IPS DF 4.7 (cell line): ENCODE measurements around the gene SLC9A9.
"Not testable (repeated sequence)": the region's sequence is repeated elsewhere in the genome, so short reads cannot be mapped to it uniquely, and the experiment has no call there.

Source experiments
- DNase-seq: peaks from one replicate; pipeline ENCODE4 v3.0.0-alpha.2; 2013; ENCODE audit warnings: low spot score; ENCODE audit errors: extremely low read depth

The SLC9A9 gene

DNA sequence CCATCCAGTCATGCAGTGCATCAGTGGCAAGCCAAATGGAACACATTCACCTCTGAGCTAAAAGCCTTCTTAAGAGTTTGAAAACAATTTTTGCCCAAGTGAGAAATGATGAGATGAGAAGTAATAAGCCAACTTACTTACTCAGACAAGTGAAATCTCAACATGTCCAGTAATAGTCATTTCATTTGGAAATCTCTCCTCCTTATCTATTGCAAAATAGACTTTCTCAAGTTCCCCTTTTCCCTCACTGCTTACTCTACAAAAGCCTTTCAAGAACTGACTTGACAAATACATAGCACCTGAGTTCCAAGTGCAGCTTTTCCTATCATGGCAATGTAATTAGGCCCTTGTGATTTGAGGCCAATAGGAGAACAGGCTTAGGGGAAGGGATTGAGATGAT lies 282.3 kb downstream of the SLC9A9 start:
- DNase-seq = no peak

DNA sequence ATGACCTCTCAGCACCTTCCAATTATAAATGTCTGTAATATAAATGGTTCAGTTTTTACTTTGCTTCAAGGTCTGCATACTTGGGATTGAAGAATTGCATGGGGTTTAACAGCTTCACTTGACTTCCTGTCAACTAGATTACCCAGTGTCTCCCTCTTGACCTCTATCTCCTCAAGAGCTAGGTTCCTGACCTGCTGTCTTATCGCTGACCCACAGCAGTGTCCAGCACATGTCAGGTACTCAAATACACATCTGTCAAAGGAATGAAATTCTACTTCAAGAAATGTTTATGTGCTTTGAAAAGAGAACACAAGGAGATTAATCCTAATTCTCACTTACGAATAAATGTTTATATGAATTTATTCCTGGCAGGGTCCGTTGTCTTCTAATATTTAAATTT lies 284.5 kb downstream of the SLC9A9 start:
- no peak for DNase-seq

DNA sequence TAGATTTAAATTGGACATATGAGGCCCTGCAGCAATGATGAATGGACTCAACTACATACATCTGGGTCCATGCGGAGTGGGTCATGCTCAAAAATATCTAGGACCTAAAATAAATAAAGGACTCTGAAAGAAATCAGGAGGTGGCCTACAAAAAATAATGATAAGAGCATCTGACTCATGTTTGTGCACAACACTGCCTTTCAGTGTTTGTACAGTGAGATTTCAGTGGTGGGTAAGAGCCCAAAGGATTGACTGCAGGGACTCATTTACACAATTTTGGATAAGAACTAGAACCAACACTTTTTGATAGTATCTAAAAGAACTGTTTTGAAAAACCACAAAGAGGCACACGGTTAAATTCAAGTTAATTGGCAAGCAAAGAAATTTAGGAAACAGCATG lies 285.5 kb downstream of the SLC9A9 start:
- no peak for DNase-seq

DNA sequence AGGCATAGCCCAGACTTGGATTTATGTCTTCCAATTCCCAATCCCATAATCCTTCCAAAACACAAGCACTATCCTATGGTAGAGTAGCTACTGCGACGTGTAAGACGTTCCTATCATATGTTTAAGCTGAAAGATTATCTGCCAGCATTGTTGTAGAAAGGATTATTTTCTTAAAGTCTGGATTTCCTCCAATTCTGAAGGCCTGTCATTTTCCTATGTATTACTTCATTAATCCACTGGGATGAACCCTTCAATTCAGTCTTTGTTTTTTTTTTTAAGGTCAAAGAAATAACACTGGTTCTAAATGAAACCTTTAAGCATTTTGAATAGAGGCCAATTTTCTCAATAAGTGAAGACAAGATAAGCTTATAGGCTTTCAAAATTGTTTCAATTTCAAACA lies 289.0 kb downstream of the SLC9A9 start:
- no peak for DNase-seq

DNA sequence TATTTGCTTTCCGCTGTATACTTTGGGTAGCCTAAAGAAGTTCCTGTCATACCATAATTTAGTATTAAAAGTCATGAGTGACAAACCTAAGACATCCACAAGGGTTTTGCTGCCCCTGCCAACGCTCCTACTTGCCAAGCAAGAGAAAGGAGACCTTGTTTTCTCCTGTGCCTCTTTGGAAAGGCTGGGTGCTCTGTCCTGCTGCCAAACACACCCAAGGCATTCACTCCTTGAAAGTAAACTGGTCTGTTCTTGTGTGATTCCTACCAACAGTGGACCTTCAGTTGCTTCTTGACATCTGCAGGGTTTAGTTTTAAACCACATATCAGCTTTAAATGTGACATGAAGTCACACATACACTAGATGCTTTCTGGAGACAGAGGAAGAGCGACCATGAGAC lies 295.4 kb downstream of the SLC9A9 start:
- no peak for DNase-seq

DNA sequence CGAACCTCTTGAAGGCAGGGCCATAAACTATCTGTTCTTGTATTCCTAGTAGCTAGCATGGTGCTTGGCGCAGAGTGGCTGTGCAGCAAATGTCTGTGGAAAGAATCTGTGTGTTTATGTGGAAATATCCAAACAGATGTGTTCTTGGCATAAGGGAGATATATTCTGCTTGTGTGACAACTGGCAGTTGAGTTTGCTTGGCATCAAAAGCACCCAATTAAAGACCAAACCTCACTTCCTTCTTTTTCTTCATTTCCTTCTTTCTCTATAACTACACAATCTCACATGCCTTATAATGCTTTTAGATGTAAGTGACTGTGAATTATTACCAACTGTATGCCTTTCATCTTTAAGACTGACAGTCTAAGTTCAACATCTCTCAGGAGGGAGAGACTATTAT lies 296.5 kb downstream of the SLC9A9 start:
- no peak for DNase-seq

DNA sequence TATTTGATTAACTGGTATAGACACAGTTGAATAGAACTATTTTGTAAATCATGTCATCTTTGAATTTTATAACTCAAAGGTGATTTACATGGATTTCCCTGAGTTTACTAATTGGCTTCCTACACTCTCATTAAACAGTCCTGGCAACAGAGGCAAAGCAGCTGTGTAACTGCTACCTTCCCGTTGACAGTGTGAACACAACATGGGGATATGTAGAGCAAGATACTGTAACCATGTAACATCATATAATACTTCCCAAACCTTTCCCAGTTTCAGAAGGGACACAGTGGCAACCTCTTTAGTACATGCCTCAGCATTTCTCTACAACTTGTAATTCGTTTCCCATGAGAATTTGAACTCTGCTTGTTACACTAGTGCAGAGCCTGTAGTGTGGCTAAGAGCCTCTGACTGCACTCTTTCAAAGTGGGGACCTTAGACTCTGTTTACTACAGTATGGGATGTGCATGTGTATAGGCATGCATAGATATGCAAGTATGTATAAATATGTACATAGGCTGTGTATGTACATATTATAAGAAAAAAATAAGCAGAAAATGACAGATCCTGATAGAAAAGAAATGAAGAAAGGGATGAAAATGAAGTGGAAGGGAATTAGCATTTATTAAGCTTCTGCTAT lies 299.3 kb downstream of the SLC9A9 start:
- DNase-seq = no peak

DNA sequence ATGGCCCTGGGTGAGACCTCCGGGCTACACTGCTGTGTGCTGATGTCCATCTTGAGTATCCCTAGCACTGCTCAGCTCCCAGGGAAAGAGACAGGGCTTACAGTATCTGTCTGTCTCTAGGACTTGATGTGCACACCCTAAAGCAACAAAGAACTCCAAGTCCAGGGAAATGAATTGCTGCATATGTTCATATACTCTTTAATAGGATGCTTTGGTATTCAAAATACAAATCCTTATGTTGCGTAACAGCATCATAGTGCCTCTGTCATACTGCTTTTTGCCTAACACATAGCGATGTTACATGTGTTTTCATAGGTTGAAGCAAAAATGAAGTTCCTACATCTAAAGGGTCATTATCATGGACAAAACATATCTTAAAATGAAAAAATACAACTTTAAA lies 299.9 kb downstream of the SLC9A9 start:
- DNase-seq = no peak

DNA sequence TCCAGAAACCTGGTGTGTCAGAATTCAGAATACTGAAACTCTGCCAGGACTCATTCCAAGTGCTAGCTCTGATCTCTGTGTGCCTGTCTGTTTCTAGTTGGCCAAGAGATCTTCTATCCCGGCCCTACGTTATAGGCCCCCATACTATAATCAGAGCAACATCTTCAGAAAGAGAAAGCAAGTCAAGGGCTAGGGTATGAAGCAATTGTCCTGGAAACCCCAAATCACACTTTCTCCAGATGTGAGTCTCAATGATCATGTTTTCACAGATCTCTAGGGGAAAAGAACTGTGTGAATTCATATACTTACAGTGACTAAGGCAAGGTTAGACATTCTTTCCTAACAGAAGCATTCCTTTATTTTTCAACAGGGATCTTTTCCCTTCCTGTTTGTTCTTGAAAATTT lies 309.7 kb downstream of the SLC9A9 start:
- DNase-seq = no peak

DNA sequence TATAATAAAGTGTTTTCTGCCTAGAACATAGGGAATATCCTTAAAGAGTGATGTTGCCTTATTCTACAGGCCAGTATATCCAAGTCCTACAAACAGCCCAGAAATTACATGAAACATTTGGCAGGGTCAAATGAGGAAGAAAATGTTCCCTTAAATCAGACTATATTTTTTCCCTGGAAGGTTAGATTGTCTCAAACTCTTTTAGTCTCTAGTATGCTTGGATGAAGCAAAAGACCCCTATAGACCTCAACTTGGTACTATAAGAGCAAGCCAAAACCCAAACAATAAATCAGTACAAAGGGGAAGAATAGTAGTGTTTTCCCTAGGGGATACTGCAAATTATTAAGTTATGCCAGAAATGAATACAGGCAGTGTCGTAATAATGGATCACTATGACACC lies 310.2 kb downstream of the SLC9A9 start:
- DNase-seq = no peak

DNA sequence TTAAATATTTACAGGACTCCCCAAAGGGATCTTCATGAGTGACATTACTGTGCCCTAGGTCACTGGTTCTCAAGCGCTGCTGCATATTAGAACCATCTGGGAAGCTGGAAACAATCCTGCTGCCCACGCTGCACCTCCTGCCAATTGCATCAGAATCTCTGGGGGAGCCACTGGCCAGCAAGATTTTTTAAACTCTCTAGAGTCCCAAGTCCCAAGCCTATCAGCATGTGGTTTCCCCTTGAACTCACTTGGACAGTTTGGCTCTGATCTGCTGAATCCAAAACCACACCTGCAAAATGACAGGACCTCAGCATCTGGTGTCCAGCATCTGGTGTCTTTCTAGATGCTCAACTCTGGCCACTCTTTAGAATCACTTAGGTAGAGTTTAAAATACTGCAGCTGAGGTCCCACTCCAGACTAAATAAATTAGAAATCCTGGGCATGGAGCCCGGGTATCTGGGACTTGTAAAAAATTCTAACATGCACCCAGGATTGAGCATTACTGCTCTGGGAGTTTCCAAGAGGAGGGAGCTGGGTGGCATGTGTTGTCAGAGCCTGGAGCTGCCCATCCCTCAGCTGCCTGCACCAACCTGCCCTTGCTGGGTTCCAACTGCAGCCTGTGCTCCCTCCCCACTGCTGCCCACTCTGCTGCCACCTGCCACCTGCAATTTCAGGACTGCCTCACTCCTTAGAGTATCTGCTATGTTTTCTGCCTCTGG lies 311.3 kb downstream of the SLC9A9 start:
- DNase-seq = no peak

DNA sequence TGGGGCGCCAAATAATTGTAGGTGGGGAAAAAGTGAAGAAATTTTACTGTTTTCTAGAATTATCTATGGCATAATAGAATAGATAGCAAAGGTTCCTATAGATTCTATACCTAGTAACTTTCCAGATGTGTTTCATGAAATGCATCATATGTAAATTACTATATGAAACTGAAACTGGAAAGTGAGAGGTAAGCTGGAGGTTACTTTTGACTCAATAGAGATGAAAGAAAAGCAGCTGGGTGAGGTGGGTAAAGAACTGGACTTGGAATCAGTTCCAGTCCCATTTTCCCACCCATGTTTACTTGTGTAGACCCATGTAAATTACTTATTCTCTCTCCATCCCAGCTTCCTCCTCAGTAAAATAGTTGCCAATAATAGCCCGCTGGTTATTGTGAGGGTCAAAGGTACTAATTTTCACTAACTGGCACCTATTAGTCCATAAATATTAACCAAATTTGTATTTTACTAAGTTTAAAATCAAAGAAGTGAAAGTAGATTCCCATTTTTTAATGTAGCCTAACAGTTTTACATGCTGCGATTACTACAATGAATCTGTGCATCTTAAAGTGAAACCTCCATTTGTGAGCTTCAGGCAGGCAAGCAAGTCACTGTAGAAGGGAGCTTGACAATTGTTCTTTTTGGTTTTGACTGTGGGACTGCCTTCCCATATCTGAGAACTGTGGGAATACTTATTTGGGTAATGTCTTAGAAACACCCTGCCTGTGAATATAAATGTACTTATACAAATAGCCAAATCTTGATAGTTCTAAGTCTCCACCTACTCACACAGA lies 312.1 kb downstream of the SLC9A9 start:
- DNase-seq = no peak

DNA sequence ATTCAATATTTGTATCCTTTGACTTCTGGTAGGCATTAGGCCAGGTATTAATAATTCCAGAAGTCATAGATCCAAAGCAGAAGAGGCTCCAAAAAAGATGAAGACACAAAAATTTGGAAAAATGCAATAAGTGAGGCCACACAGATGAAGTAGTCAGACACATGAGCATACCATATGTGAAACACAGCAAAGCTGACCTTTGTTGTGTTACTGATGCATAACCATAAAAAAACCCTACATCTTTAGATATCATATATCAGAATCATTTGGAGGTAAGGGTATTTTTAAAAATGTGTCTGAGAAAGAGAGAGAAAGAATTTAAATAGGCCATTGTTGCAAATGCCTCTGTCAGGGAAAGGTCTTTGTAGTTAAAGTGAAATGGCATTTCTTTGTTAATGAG lies 314.9 kb downstream of the SLC9A9 start:
- no peak for DNase-seq

DNA sequence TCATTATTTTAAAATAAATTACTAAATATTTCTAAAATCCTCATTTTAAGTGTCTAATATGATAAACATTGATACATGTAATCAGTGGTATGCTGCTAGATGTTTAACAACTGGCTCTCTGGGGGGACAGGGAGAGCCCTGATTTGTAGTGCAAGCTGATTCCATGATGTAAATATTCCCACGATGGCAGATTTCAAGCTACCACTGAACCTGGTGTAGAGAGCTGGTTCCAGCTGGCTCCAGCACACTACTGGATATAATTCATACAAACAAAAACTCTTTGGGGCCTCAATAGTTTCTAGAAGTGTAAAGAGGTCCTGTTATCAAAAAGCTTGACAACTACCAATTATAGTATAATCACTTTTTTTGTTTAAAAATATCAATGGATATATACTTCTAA lies 316.2 kb downstream of the SLC9A9 start:
- DNase-seq = no peak

DNA sequence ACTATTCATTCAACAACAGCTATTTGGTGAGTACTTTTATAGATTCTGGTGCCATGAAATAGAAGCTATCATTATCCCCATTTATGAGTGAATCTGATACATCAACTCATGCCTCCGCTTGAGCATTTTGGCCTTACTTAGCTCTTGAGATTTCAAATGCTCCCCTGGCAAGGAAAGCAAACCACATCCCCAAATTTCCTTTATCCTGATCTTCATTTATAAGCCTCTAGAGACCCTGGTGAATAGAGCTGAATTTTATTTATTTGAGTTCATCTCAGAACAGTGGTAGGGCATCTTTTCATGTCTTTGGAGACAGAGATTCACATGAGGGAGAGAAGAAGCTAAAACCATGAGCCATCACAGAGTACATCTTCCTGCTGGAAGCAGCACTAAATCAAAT lies 317.2 kb downstream of the SLC9A9 start:
- DNase-seq = no peak

DNA sequence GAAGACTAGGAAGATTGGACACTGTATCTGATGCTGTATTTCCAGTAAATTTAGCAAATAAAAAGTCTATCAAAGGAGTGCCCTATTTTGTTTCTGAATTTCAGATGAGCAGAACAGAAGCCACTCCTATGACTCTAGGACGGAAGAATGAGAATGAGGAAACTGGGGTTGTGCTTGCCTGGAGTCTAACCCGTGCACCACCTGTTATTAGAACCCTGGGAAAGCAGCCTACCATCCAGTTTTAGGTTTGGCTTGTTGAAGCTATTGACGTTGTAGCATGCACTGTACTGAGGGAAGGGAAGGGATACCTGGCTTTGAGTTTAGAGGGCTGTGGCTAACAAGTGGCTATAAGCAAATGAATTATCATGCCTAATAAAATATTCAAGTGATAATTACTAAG lies 318.5 kb downstream of the SLC9A9 start:
- DNase-seq = no peak

DNA sequence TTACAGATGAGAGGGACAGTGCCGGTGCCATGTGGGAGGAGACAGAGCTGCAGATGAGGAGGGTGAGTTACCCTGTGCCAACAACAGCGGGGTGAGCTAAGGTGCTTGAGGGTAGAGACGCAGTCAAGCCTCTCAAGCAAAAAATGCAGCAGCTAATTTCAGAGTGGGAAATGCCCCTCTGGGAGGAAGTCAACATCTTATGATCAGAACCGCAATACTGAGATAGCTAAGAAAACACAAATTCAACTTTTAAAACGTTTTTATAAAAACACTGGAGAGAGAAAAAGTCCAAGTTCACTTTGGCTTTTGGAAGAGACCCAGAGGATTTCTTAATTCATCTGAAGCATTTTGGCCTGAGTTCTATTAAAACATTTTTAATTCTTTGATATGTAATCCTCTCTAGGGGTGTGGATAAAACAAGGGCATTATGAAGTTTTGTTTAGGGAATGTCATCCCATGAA lies 319.2 kb downstream of the SLC9A9 start:
- DNase-seq = no peak

DNA sequence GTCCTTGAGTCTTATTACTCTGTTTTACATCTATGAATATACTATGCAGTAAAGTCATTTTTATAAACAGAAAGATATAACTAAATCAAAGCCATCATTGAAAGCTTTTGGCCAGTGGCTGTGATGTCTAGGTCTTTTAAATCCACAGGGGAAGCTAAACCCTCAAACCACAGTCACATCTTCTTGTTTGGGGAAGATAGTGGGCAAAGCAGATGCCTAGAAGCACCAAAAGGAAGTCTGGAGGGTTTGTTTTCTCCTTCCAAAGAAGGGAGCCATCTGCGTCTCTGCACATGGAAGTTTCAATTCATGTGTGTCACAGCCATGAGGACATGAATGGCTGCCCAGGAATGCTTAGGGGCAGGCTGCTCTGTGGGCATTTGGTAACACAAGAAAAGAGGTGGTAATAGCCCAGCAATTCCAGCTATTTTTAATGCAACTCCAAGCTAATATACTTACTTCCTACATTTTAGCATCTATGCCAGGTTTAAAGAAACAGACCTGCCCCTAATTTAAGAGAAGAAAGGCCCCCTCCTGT lies 322.2 kb downstream of the SLC9A9 start:
- DNase-seq = no peak

DNA sequence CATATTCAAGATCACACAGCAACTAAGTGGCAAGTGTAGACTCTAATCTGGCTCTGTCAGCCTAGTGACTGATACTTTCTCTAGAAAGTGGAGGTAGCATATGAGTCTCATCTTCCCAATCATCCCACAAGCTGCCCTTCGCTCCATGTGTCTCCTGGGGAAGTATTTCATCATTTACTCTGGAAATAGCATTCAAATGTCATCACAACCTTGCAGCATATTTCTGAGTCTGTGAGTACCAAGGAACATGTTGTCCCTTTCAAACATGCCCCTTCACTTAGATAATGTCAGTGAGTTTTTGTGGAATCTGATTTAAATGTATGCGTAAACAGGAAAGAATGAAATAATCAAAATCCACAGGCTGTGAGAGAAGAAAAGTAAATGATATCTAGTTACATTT lies 322.9 kb downstream of the SLC9A9 start:
- DNase-seq = no peak

DNA sequence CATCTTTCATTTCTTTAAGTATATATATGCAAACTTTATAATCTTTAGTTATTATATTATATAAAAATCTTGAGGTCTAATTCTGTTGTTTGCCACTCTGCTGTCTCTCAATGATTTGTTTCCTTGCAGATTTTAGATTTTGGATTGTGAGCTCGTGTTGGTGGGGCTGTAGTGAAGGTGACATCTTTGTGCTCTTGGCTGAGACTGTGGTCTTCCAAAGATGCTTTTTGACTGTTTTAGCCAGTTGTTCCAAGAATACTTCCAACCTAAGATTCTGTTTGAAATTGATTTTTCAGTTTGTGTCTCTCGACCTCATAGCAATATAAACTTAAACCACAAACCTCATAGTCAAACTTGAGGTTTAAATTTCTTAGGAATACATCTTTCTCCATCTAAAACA lies 326.5 kb downstream of the SLC9A9 start:
- no peak for DNase-seq

DNA sequence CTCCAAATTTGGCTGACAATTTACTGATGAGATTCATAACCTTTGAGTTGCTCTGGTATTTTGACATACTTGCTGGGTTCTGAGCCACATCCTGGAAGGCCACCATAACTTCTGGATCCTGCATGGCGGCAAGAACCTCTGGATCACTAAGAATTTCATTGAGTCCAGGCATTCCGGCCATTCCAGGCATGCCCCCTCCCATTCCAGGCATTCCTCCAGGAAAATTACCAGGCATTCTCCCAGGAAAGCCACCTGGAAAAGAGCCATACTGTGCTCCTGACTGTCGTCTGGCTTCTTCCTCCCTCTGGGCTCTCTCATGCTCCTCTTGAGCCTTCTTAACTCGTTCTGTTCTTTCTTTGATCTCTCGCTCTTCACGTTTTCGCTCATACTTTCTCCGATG lies 331.1 kb downstream of the SLC9A9 start:
- not testable (repeated sequence) for DNase-seq

DNA sequence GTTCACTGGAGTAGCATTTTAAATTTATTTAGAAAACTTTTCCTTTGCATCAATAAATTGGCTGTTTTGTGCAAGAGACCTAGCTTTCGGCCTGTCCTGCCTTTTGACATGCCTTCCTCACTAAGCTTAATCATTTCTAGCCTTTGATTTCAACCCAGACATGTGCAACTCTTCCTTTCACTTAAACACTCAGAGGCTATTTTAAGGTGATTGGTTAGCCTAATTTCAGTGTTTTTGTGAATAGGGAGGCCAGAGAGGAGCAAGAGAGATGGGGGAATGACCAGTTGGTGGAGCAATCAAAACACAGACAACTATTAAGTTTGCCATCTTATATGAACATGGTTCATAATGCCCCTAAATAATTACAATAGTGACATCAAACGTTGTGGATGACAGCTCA lies 333.4 kb downstream of the SLC9A9 start:
- DNase-seq = no peak
